B cell (primary cell): ENCODE measurements around the gene RAD50.

Source experiments
- EZH2 ChIP-seq: IDR thresholded peaks from 2 replicates; pipeline ENCODE4 v1.6.1; 2012; ENCODE audit warnings: borderline replicate concordance, low read depth, mild to moderate bottlenecking, moderate library complexity, low read length; ENCODE audit not compliant: insufficient read depth, poor library complexity, severe bottlenecking
- TF ChIP-seq, protein P1 (sequence below): fragments of 200-600 bp; IDR thresholded peaks from one replicate; pipeline ENCODE4 v1.8.0; 2022; ENCODE audit warnings: antibody characterized with exemption, mild to moderate bottlenecking

DNA sequence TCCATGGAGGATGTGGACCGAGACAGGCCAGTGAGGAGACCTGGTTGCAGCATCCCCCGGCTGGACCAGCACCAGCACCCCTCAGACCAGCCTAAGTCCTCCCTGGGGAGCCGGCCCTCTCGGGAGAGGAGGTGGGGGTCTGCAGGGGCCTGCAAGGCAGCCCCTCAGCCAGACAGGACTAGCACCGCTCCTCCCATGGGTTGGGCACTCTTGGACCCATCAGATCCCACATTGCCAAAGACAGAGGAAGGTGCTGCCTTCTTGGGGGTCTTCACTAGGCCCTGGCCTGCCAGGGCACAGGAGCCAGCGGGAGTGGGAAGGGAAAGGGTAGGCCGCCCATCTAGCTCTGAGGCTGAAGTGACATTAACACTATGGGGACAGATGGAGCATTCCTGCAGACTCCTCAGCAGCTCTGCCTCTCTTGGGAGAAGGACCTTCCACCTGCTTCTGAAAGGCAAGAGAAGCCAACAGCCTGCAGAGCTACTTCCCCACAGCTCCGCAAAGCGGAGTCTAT, 108.0 kb downstream of the RAD50 start:
- TF ChIP-seq, protein P1, sequence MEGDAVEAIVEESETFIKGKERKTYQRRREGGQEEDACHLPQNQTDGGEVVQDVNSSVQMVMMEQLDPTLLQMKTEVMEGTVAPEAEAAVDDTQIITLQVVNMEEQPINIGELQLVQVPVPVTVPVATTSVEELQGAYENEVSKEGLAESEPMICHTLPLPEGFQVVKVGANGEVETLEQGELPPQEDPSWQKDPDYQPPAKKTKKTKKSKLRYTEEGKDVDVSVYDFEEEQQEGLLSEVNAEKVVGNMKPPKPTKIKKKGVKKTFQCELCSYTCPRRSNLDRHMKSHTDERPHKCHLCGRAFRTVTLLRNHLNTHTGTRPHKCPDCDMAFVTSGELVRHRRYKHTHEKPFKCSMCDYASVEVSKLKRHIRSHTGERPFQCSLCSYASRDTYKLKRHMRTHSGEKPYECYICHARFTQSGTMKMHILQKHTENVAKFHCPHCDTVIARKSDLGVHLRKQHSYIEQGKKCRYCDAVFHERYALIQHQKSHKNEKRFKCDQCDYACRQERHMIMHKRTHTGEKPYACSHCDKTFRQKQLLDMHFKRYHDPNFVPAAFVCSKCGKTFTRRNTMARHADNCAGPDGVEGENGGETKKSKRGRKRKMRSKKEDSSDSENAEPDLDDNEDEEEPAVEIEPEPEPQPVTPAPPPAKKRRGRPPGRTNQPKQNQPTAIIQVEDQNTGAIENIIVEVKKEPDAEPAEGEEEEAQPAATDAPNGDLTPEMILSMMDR: no peak
- no peak for TF ChIP-seq EZH2
